ENCODE results near the gene RNF151.
"Not testable (repeated sequence)": the region's sequence is repeated elsewhere in the genome, so short reads cannot be mapped to it uniquely, and the experiment has no call there.

Gene RNF151, protein sequence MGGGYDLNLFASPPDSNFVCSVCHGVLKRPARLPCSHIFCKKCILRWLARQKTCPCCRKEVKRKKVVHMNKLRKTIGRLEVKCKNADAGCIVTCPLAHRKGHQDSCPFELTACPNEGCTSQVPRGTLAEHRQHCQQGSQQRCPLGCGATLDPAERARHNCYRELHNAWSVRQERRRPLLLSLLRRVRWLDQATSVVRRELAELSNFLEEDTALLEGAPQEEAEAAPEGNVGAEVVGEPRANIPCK

DNA sequence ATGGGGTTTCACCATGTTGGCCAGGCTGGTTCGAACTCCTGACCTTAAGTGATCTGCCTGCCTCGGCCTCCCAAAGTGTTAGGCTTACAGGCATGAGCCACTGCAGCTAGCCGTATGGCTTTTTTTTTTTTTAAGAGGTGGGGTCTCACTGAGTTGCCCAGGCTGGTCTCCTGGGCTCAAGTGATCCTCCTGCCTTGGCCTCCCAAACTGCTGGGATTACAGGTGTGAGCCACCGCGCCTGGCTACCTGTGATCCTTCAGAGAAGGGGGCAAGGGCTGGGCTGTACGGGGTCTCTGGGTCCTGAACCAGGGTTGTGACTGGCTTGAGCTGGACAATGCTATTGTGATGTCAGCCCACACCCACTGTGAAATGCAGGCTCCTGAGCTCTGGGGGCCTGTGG, at the start of gene RNF151:
RNF151 (plus strand) TSS at position 397 of the 400 bp plus-strand sequence. CDS start 26 bp downstream, outside the sequence.
- no peak for DNase-seq

DNA sequence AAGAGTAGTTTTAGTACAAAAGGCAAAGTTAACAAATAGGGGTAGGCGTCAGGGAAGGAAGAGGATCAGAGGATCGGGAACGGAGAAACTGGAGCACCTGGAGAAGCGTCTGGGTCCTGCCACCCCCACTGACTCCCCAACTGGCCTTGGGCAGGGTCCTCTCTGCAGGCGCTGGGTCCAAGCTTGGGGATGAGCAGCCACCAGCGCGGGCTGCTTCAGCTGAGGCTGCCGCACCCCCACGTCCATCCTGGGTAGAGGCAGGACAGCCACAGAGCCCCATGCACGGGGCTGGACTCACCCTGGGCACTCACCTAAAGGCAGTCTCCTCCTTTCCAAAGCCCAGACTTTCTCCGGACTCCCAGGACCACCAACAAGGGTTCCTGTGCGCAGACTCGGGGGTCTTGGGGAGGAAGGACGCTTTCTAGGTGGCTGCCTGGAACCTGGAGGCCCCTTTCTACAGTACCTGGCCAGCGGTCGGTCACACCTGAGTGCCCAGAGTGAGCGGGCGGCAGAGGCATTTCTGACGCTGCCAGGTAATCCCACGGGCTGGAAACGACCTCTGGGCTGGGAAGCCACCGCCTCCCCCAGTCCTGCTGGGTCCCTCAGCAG, 49.5 kb upstream of the RNF151 start:
- DNase-seq, result no peak

- no peak for DNase-seq
These were observed 48.8 kb upstream of the RNF151 start for GRCh38 chr16:1917665-1918350.

DNA sequence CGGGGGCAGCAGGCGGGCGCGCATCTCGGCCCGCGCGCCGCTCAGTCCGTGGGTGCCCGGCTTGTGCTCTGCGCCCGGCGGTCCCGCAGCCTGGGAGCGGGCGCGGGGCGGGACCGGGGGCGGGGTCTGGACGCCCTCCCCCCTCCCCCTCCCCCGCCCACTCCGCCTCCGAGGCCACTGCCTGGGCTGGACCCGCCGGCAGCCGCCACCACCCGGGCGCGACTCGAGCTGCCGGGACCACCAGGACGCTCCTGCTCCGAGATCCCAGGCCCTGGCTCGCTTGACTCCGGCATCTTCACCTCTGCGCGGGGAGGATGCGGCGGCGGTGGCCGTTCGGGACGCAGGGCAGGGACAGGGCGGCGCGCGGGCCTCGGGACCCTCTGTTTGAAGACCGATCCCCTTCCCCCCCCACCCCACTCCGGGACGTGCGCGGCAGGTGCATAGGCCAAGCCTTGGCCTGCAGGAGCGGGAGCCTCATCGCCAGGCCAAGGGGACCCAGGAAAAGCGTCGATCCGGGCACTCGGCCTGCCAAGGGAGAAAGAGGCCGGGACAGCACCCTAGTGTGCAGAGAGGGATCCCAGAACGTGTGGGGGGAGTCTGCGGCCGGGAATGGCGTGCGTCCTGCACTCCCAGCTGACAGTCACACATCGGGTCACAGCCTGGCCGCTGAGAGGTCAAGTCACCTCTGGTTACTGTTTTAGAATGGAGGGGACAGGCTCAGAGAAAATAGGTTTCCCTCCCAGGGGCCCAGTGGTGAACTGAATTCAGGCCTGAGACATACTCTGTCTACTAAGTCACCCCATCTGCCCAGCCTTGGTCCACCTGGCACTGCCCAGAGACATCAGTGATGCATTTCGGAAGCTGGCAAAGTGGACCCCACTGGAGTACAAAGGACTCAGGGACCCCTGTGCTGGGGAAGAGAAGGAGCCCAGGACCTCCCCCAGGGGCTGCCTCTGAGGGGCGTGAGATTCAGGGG, 48.0 kb upstream of the RNF151 start, which contains the start of gene HS3ST6:
HS3ST6 (minus strand) TSS at position 65 of the 976 bp plus-strand sequence. CDS start 92 bp downstream, outside the sequence.
- no peak for DNase-seq

- DNase-seq, result no peak
These were observed 47.2 kb upstream of the RNF151 start for GRCh38 chr16:1919327-1919998.

DNA sequence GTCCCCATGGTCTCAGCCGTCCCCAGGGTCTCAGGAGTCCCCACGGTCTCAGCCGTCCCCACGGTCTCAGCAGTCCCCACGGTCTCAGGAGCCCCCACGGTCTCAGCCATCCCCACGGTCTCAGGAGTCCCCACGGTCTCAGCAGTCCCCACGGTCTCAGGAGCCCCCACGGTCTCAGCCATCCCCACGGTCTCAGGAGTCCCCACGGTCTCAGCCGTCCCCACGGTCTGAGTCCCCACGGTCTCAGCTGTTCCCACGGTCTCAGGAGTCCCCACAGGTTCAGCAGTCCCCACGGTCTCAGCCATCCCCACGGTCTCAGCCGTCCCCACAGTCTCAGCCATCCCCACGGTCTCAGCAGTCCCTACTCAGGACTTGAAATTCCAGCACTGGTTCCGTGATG, 46.5 kb upstream of the RNF151 start:
- DNase-seq, result not testable (repeated sequence)

- peak; percentile 70 for DNase-seq
These were observed 45.9 kb upstream of the RNF151 start for GRCh38 chr16:1920727-1921171.

GRCh38 chr16:1922357-1922756, 44.3 kb upstream of the RNF151 start:
- DNase-seq, result no peak

GRCh38 chr16:1923299-1924034, 43.2 kb upstream of the RNF151 start:
- peak; percentile 41 for DNase-seq

DNA sequence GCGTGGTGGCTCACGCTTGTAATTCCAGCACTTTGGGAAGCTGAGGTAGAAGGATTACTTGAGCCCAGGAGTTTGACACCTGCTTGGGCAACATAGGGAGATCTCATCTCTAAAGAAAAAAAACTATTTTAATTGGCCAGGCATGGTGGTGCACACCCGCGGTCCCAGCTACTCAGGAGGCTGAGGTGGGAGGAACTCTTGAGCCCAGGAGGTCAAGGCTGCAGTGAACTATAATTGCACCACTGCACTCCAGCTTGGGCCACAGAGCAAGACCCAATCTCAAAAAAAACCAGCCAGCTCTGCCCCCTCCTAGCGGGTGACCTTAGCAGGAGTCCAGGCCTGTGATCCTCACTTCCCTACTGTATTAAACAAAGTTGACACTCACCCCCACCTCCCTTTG, 42.6 kb upstream of the RNF151 start:
- DNase-seq, result no peak

GRCh38 chr16:1926271-1926670, 40.4 kb upstream of the RNF151 start:
- DNase-seq, result no peak

GRCh38 chr16:1929105-1929504, 37.6 kb upstream of the RNF151 start:
- peak; percentile 56 for DNase-seq

GRCh38 chr16:1929578-1930337, 36.9 kb upstream of the RNF151 start:
- DNase-seq, result peak; percentile 93

- no peak for DNase-seq
These were observed 36.3 kb upstream of the RNF151 start for GRCh38 chr16:1930338-1930720.

- DNase-seq, result no peak
These were observed 34.3 kb upstream of the RNF151 start for GRCh38 chr16:1932050-1933028.

- DNase-seq, result no peak
These were observed 33.5 kb upstream of the RNF151 start for GRCh38 chr16:1933097-1933661.

DNA sequence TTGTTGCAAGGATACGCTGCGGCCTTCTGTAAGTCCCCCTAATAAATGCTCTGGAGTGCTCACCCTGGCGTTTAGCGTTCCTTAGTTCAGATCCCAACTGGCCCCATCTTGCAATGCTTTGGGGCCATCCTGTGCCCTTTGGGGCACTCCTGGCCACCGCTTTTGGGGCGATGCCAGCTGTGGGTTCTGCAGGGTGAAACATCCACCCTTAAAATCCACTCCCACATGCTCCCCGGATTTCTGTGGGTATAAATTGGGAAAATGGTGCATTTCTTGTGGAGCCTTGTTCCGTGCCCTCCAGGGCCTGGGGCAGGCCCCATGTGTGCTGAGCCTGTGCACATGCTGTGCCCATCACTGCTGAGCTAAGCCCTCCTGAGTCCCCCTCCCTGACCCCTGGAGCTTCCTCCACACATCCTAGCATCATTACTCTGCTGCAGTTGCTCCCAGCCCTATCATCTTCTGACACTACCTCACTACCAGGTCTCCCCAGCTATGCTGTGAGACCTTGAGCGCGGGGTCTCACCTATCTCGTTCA, 29.6 kb upstream of the RNF151 start:
- no peak for DNase-seq

DNA sequence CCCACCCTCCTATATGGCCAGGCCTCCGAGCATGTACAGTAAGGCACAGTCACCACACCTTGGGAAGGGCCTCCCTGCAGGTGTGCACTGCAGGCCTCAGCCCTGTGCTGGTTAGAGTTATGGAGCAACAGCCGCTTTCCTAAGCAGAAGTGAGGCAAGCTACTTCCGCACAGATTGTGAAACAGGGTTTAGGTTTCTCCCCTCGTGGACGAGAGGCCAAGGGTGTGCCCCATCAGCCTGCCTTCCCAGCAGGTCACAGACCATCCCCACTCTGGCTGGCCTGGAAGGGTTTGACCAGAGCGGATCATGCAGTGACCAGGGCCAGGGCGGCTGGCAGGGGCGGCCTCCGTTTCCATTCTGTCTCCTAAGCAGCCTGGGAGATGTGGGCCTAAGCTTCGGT, 28.3 kb upstream of the RNF151 start:
- peak; percentile 61 for DNase-seq

DNA sequence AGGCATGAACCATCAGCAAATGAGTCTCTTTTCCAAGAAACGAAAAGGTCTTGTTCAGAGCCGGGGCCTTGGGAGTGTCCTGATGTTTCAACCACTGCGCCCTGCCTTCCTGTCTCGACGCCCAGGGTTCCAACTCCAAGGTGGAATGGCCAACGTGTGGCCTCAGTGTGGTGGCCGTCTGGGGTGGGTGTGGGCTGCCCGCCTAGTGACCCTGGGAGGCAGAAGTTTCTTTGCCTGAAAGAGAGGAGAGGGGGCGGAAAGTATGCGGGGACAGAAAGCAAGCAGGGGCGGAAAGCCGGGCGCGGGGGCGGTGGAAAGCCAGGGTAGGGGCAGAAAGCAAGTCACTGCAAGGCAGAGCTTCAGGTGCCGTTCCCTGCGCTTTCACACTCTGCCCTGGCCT, 27.7 kb upstream of the RNF151 start:
- no peak for DNase-seq

All from hematopoietic multipotent progenitor cell treated with erythropoietin and hydrocortisone succinate and interleukin-3 and kit ligand, for 4 days (in vitro differentiated cells).